NCI-H69 (cell line): Measurements from ENCODE around the gene CLNK.
A peak's percentile ranks its signal among the peaks of the same experiment; 100 is the strongest.
"Not testable (repeated sequence)": the region's sequence is repeated elsewhere in the genome, so short reads cannot be mapped to it uniquely, and the experiment has no call there.

Source experiments
- DNase-seq: peaks from one replicate; lab custom pipeline; 2025; lab: John Stamatoyannopoulos, UW

CLNK gene

GRCh38 chr4:10662937-10663336 lies 21.6 kb downstream of the CLNK start:
- DNase-seq, result no peak

GRCh38 chr4:10661047-10661446 lies 23.5 kb downstream of the CLNK start:
- no peak for DNase-seq

- DNase-seq, result no peak
Observed at GRCh38 chr4:10659251-10659650, 25.3 kb downstream of the CLNK start.

- DNase-seq, result no peak
Observed at GRCh38 chr4:10656988-10657387, 27.6 kb downstream of the CLNK start.

GRCh38 chr4:10656420-10656819 lies 28.1 kb downstream of the CLNK start:
- no peak for DNase-seq

GRCh38 chr4:10655968-10656367 lies 28.6 kb downstream of the CLNK start:
- DNase-seq, result no peak

GRCh38 chr4:10648479-10648878 lies 36.1 kb downstream of the CLNK start:
- DNase-seq, result no peak

GRCh38 chr4:10647846-10648245 lies 36.7 kb downstream of the CLNK start:
- no peak for DNase-seq

GRCh38 chr4:10643600-10644425 lies 40.8 kb downstream of the CLNK start:
- DNase-seq, result no peak

- peak; percentile 59 for DNase-seq
Observed at GRCh38 chr4:10640561-10641201, 43.9 kb downstream of the CLNK start.

- no peak for DNase-seq
Observed at GRCh38 chr4:10639664-10640063, 44.9 kb downstream of the CLNK start.

- no peak for DNase-seq
Observed at GRCh38 chr4:10639100-10639499, 45.5 kb downstream of the CLNK start.

GRCh38 chr4:10635091-10635490 lies 49.5 kb downstream of the CLNK start:
- no peak for DNase-seq

GRCh38 chr4:10629394-10629793 lies 55.2 kb downstream of the CLNK start:
- no peak for DNase-seq

- peak; percentile 96 for DNase-seq
Observed at GRCh38 chr4:10625131-10625530, 59.4 kb downstream of the CLNK start.

- DNase-seq, result no peak
Observed at GRCh38 chr4:10623862-10624261, 60.7 kb downstream of the CLNK start.

- DNase-seq, result no peak
Observed at GRCh38 chr4:10623241-10623640, 61.3 kb downstream of the CLNK start.

GRCh38 chr4:10622728-10623127 lies 61.8 kb downstream of the CLNK start:
- DNase-seq, result peak; percentile 61

- peak; percentile 57 for DNase-seq
Observed at GRCh38 chr4:10620935-10621488, 63.6 kb downstream of the CLNK start.

GRCh38 chr4:10619855-10620254 lies 64.7 kb downstream of the CLNK start:
- DNase-seq, result no peak

GRCh38 chr4:10619220-10619619 lies 65.3 kb downstream of the CLNK start:
- peak; percentile 98 for DNase-seq

- not testable (repeated sequence) for DNase-seq
Observed at GRCh38 chr4:10614926-10615325, 69.6 kb downstream of the CLNK start.

GRCh38 chr4:10613926-10614478 lies 70.6 kb downstream of the CLNK start:
- DNase-seq, result no peak
